Liver (tissue), 3 donors: ENCODE data around the gene GPR55.

Experiments
- ATF3 ChIP-seq: IDR thresholded peaks from 2 replicates; pipeline ENCODE4 v1.6.1; 2016; ENCODE audit warnings: antibody characterized with exemption
- CTCF ChIP-seq: fragments of 150-350 bp; IDR thresholded peaks from 2 replicates; pipeline ENCODE4 v1.5.1; 2017; ENCODE audit warnings: improper control_type of control experiment, low read depth, low read length; ENCODE audit not compliant: missing input control
- GABPA ChIP-seq, 2 donors: IDR thresholded peaks in 1 of 2; conservative IDR thresholded peaks in 1 of 2; 2 replicates each; pipeline ENCODE4 v1.6.1; 2016; ENCODE audit warnings: antibody characterized with exemption in 2 of 2, mild to moderate bottlenecking in 1 of 2, moderate library complexity in 1 of 2
- JUND ChIP-seq, 2 donors: IDR thresholded peaks; 2 replicates each; pipeline ENCODE4 v1.6.1; 2016; ENCODE audit warnings: antibody characterized with exemption in 2 of 2
- MAX ChIP-seq: IDR thresholded peaks from 2 replicates; pipeline ENCODE4 v1.6.1; 2016; ENCODE audit warnings: antibody characterized with exemption
- SP1 ChIP-seq: IDR thresholded peaks from 2 replicates; pipeline ENCODE4 v1.6.1; 2018; ENCODE audit warnings: antibody characterized with exemption, mild to moderate bottlenecking
- TAF1 ChIP-seq: conservative IDR thresholded peaks from 2 replicates; pipeline ENCODE4 v1.6.1; 2016; ENCODE audit warnings: antibody characterized with exemption, mild to moderate bottlenecking
- donor health status: healthy.
- donor health status: healthy.

GRCh38 chr2:230890646-230891045 is 34.4 kb downstream of the GPR55 start:
- TF ChIP-seq CTCF (no peak), JUND (IDR thresholded peaks at IDR 0.05) (no peak), MAX (no peak), SP1 (no peak), ATF3 (no peak), TAF1 (no peak), GABPA (IDR thresholded peaks at IDR 0.05 in 1 of 2, conservative IDR thresholded peaks at IDR 0.05 in 1 of 2) (no peak)
